ENCODE measurements around the gene CTRB2.

DNA sequence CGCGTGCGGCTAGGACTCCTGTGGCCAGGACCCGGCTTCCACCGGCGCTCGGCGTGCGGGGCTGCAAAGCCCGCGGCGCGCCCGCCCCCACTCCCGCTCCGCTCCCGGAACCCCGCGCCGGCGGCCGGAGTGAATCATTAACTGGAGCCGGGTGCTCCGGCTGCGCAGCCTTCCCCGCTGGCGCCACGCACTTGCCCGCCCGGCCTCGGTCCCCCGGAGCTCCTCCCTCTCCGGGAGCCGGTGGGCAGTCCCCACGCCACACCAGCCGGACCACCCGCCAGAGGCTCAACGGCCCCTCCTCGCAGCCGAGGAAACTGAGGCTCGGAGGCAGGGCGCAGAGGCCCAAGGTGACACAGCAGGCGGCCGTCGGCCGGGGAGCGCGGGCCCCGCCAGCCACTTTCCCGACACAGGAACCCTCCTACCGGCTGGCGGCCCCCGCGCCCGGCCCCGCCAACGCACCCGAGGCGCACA, 43.9 kb upstream of the CTRB2 start:
- TF ChIP-seq, protein P1, sequence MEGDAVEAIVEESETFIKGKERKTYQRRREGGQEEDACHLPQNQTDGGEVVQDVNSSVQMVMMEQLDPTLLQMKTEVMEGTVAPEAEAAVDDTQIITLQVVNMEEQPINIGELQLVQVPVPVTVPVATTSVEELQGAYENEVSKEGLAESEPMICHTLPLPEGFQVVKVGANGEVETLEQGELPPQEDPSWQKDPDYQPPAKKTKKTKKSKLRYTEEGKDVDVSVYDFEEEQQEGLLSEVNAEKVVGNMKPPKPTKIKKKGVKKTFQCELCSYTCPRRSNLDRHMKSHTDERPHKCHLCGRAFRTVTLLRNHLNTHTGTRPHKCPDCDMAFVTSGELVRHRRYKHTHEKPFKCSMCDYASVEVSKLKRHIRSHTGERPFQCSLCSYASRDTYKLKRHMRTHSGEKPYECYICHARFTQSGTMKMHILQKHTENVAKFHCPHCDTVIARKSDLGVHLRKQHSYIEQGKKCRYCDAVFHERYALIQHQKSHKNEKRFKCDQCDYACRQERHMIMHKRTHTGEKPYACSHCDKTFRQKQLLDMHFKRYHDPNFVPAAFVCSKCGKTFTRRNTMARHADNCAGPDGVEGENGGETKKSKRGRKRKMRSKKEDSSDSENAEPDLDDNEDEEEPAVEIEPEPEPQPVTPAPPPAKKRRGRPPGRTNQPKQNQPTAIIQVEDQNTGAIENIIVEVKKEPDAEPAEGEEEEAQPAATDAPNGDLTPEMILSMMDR (IDR thresholded peaks at IDR 0.05), result no peak
- no peak for TF ChIP-seq POLR2A (IDR thresholded peaks at IDR 0.05)
